Breast epithelium (tissue), 4 donors: ENCODE measurements around the gene OR6N2. TPM values are rescaled to one million over a fixed set of nuclear protein-coding genes. Genes with fewer than 3 reads are reported as not detected.

ENCODE experiments used
- DNase-seq, 2 donors: peaks; one replicate each; pipeline ENCODE4 v3.0.0-alpha.2; 2019; ENCODE audit warnings: low spot score in 2 of 2
- H3K27ac ChIP-seq, 2 donors: fragments of 200-600 bp; sonication (generic) in 1 of 2; one replicate each; pipeline ENCODE4 v1.5.1; 2016 to 2019; ENCODE audit warnings: mild to moderate bottlenecking in 1 of 2
- H3K27me3 ChIP-seq, 2 donors: fragments of 200-600 bp; sonication (generic) in 1 of 2; one replicate each; pipeline versions ENCODE4 v1.5.1 to v1.6.0; 2017 to 2019; ENCODE audit warnings: control low read depth in 1 of 2, mild to moderate bottlenecking in 1 of 2
- H3K36me3 ChIP-seq: fragments of 200-600 bp; one replicate; pipeline ENCODE4 v1.5.1; 2019
- H3K4me1 ChIP-seq, 2 donors: fragments of 200-600 bp; sonication (generic); one replicate each; pipeline ENCODE4 v1.5.1; 2016 to 2019; ENCODE audit warnings: control low read depth in 1 of 2
- H3K4me3 ChIP-seq, 3 donors: fragments of 200-600 bp; sonication (generic); 1 replicate in 2 of 3; 2 replicates in 1 of 3; pipeline ENCODE4 v1.5.1; 2016 to 2019; ENCODE audit warnings: mild to moderate bottlenecking in 3 of 3, moderate library complexity in 2 of 3
- H3K9me3 ChIP-seq, 2 donors: fragments of 200-600 bp; sonication (generic) in 1 of 2; one replicate each; pipeline ENCODE4 v1.5.1; 2016 to 2019; ENCODE audit warnings: control low read depth in 1 of 2
- CTCF ChIP-seq, 3 donors: fragments of 450-650 bp; IDR thresholded peaks; one replicate each; pipeline ENCODE4 v1.5.1; 2016 to 2017; ENCODE audit warnings: antibody characterized with exemption in 3 of 3, mild to moderate bottlenecking in 3 of 3, moderate library complexity in 3 of 3
- POLR2A ChIP-seq: fragments of 450-650 bp; IDR thresholded peaks from one replicate; pipeline ENCODE4 v1.6.1; 2016; ENCODE audit warnings: antibody characterized with exemption, mild to moderate bottlenecking, moderate library complexity
- POLR2AphosphoS5 ChIP-seq, 3 donors: sonication (generic); formaldehyde crosslinking; IDR thresholded peaks; one replicate each; pipeline ENCODE4 v1.6.1; 2017; ENCODE audit warnings: antibody characterized with exemption in 3 of 3
- intact Hi-C: fragments of 100-400 bp; cut with DNase I; formaldehyde crosslinking; loops from one replicate; pipeline ENCODE4 v1.15.1; 2023; ENCODE audit warnings: low total_unique reads
- total RNA-seq, 3 donors: library from RNA; depleted of rRNA; stranded (reverse); fragments of >200 nt; gene quantifications; one replicate each; pipeline ENCODE4 v1.1.0, GENCODE V29; 2016

OR6N2 gene
- total RNA-seq, 3 donors from 2014 or later = not detected

- intact Hi-C loops = no loop called here
- no peak for TF ChIP-seq POLR2A
- no peak for TF ChIP-seq CTCF (IDR thresholded peaks at IDR 0.05)
- no peak for TF ChIP-seq POLR2AphosphoS5 (IDR thresholded peaks at IDR 0.05)
These were observed 12.6 kb upstream of the OR6N2 start for GRCh38 chr1:158793604-158794003.

GRCh38 chr1:158771950-158772866, 8.8 kb downstream of the OR6N2 start, which contains the start of gene OR6N1:
TSS of gene OR6N1 (minus strand) at chr1:158772195. CDS start at chr1:158766682, 5,513 bp downstream.
- Histone ChIP-seq H3K36me3 (no peaks in the 10 kb centered on the region), H3K27me3 (no peaks in the 10 kb centered on the region), H3K4me3 (no peak within 1 kb of the TSS), H3K9me3 (no peaks in the 10 kb centered on the region), H3K4me1 (no peaks in the 10 kb centered on the region), H3K27ac (no peak within 1 kb of the TSS)
- TF ChIP-seq POLR2A = no peak
- no peak for DNase-seq
- intact Hi-C loops = no loop called here

More at GRCh38 chr1:158793604-158794003, 12.6 kb upstream of the OR6N2 start:
- H3K27ac ChIP-seq = no peak overlapping the region
- peaks cover 0 to 11% of the 10 kb centered on the region in 2 donors for H3K9me3 ChIP-seq
- no peak for DNase-seq
- H3K4me1 ChIP-seq = no peaks in the 10 kb centered on the region
- H3K4me3 ChIP-seq = no peak overlapping the region
- peaks cover 0 to 3% of the 10 kb centered on the region in 2 donors for H3K27me3 ChIP-seq
- H3K36me3 ChIP-seq = no peaks in the 10 kb centered on the region

- intact Hi-C loops = no loop called here
- H3K36me3 ChIP-seq = no peaks in the 10 kb centered on the region
- H3K27me3 ChIP-seq = no peaks in the 10 kb centered on the region
- DNase-seq = no peak
- no peaks in the 10 kb centered on the region for H3K4me1 ChIP-seq
- TF ChIP-seq CTCF (IDR thresholded peaks at IDR 0.05) (no peak), POLR2A (no peak), POLR2AphosphoS5 (IDR thresholded peaks at IDR 0.05) (no peak)
- H3K9me3 ChIP-seq = no peaks in the 10 kb centered on the region
- no peak within 1 kb of the TSS for H3K27ac ChIP-seq
- H3K4me3 ChIP-seq = no peak within 1 kb of the TSS
These were observed 26.6 kb downstream of the OR6N2 start, which contains the start of gene OR6K6 for GRCh38 chr1:158754420-158754819. TSS of gene OR6K6 (plus strand) at chr1:158754720. CDS start at chr1:158754888, 168 bp downstream.

DNA sequence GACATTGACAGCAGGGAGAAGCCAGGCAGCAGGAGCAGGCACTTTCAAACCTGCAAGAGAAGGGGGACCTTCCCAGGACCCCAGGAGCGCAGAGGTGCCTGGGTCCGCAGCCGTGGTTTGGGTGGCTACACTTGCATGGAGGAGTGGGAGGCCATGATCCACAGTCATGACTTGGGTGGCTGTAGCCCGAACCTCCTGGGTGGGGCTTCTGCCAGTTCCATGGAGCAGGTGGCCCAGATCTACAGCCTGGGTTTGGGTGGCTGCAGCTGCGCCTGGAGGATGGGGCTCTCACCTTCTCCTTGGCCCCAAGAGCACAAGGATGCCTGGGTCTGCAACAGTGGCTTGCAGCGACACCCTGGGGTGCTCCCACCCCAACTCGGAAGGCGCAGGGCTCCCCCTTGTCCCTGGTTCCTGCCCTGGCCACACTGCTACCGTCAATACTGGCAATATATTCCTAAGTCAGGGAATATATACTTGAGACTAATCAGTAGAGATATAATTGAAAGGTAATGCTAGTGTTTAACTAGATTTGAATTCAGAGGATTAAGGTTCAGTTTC, 28.8 kb downstream of the OR6N2 start:
- Histone ChIP-seq H3K27ac (no peak overlapping the region), H3K27me3 (no peaks in the 10 kb centered on the region), H3K4me3 (no peak overlapping the region), H3K36me3 (no peaks in the 10 kb centered on the region), H3K9me3 (no peaks in the 10 kb centered on the region), H3K4me1 (no peaks in the 10 kb centered on the region)
- intact Hi-C loops = no loop called here
- no peak for TF ChIP-seq POLR2AphosphoS5 (IDR thresholded peaks at IDR 0.05)
- TF ChIP-seq POLR2A = no peak
- no peak for TF ChIP-seq CTCF (IDR thresholded peaks at IDR 0.05)
- no peak for DNase-seq

DNA sequence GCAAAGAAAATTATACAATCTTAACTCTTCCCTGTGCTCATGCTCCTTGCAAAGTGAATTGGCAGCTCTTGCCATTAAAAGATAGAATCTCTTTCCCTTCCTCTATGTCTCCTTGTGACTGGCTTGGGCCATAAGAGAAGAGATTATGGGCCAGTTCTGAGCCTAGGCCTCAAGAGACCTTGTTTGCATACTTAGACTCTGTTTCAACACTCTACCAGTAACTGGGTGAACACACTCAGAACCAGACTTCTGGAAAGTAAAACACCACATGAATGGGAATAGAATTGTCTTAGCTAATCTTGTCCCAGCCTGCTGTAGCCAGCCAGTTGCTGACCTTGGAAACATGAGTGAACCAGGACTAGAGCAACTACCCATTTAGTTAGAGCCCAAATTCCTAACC, 45.2 kb downstream of the OR6N2 start:
- Histone ChIP-seq H3K4me1 (no peaks in the 10 kb centered on the region), H3K9me3 (no peaks in the 10 kb centered on the region), H3K27ac (no peak overlapping the region), H3K27me3 (no peaks in the 10 kb centered on the region), H3K4me3 (no peak overlapping the region), H3K36me3 (no peaks in the 10 kb centered on the region)
- DNase-seq = no peak
- TF ChIP-seq POLR2AphosphoS5 (IDR thresholded peaks at IDR 0.05) = no peak
- no peak for TF ChIP-seq CTCF (IDR thresholded peaks at IDR 0.05)
- no peak for TF ChIP-seq POLR2A
- intact Hi-C loops = loop anchor here (2.0 kb wide), 1 partner anchor 13 kb away; no protein-coding TSS in a partner anchor
